Epithelial cell of proximal tubule (primary cell): ENCODE measurements around the gene CAMTA1. TPM values are rescaled to one million over a fixed set of nuclear protein-coding genes. Genes with fewer than 3 reads are reported as not detected.

Experiments used
- DNase-seq: peaks from one replicate; pipeline ENCODE4 v3.0.0-alpha.2; 2011; ENCODE audit warnings: low read depth
- H3K4me3 ChIP-seq: 2 replicates; pipeline ENCODE4 v1.5.1; 2011; ENCODE audit warnings: low read depth, mild to moderate bottlenecking, low read length
- total RNA-seq: library from RNA; depleted of rRNA; stranded (reverse); fragments of >200 nt; gene quantifications from 2 replicates; pipeline ENCODE4 v1.2.3, GENCODE V29; 2015
- TF ChIP-seq, protein P1 (sequence below): conservative IDR thresholded peaks from 2 replicates; pipeline ENCODE4 v1.5.1; 2012; ENCODE audit warnings: low read depth, mild to moderate bottlenecking, low read length

The CAMTA1 gene
- total RNA-seq, 1 donor from 2014 or later: 79.2 TPM

- TF ChIP-seq, protein P1, sequence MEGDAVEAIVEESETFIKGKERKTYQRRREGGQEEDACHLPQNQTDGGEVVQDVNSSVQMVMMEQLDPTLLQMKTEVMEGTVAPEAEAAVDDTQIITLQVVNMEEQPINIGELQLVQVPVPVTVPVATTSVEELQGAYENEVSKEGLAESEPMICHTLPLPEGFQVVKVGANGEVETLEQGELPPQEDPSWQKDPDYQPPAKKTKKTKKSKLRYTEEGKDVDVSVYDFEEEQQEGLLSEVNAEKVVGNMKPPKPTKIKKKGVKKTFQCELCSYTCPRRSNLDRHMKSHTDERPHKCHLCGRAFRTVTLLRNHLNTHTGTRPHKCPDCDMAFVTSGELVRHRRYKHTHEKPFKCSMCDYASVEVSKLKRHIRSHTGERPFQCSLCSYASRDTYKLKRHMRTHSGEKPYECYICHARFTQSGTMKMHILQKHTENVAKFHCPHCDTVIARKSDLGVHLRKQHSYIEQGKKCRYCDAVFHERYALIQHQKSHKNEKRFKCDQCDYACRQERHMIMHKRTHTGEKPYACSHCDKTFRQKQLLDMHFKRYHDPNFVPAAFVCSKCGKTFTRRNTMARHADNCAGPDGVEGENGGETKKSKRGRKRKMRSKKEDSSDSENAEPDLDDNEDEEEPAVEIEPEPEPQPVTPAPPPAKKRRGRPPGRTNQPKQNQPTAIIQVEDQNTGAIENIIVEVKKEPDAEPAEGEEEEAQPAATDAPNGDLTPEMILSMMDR: no peak
- DNase-seq: no peak
- no peak overlapping the region for H3K4me3 ChIP-seq
These were observed 865.9 kb downstream of the CAMTA1 start for GRCh38 chr1:7651203-7651602.

- H3K4me3 ChIP-seq: no peak overlapping the region
- DNase-seq: no peak
- TF ChIP-seq, protein P1: no peak
These were observed 866.8 kb downstream of the CAMTA1 start for GRCh38 chr1:7652061-7652460.

DNA sequence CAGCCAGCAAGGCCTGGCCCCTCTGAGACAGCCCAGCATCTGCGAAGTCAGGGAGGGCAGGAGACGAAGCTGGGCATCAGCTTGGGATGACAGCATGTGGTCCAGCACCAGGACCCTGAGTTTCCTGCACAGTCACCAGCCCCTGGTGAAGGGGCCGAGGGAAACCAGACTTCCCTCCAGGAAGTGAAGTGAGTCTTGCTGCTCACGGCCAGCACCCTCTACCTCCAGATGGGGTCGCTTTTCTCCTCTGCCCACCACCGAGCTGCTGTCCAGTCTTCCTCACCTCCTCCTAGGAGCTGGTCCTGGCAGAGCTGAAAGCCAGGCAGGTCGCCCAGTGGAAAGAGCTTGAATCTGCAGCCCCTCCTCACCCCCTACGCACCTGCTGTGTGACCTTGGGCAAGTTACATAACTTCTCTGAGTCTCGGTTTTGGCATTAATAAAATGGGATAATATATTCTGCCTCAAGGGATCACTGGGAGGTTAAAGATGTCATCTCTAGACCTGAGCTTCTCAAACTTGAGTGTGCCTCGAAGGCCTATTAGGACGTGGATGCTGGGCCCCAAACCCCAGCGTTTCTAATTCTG is 867.4 kb downstream of the CAMTA1 start:
- TF ChIP-seq, protein P1: no peak
- no peak overlapping the region for H3K4me3 ChIP-seq
- DNase-seq: no peak

- no peak for DNase-seq
- TF ChIP-seq, protein P1: no peak
- H3K4me3 ChIP-seq: no peak overlapping the region
These were observed 869.5 kb downstream of the CAMTA1 start for GRCh38 chr1:7654725-7655124.

- TF ChIP-seq, protein P1: no peak
- H3K4me3 ChIP-seq: no peak overlapping the region
These were observed 870.1 kb downstream of the CAMTA1 start for GRCh38 chr1:7655354-7655753.

GRCh38 chr1:7656557-7657215 is 871.4 kb downstream of the CAMTA1 start:
- DNase-seq: no peak
- no peak overlapping the region for H3K4me3 ChIP-seq
- TF ChIP-seq, protein P1: no peak

More at GRCh38 chr1:7655354-7655753, 870.1 kb downstream of the CAMTA1 start:
- no peak for DNase-seq
